Frontal cortex (tissue), 4 donors: ENCODE measurements around the gene PIGA. TPM values are rescaled to one million over a fixed set of nuclear protein-coding genes. Genes with fewer than 3 reads are reported as not detected.

Experiments used
- DNase-seq, 2 donors: peaks; one replicate each; pipeline ENCODE4 v3.0.0; 2012; ENCODE audit warnings: low spot score in 2 of 2
- FAIRE-seq: peaks from 2 replicates; lab custom pipeline; 2012; peaks lifted over from hg19 to GRCh38; lab: Jason Lieb, UNC
- total RNA-seq: library from RNA; depleted of rRNA; stranded (reverse); fragments of >200 nt; gene quantifications from one replicate; pipeline ENCODE4 v1.2.3, GENCODE V29; 2014
- donor health status: control.
- donor health status: control.
- donor health status: control.

PIGA gene
- total RNA-seq, result 16.7 TPM

- DNase-seq (peak; percentile 85), FAIRE-seq (peak; percentile 56)
These were observed at the start of gene PIGA for GRCh38 chrX:15335135-15336022. Gene PIGA, minus strand, starts transcription at chrX:15335523. Its CDS starts 3,593 bp downstream, at chrX:15331930.

GRCh38 chrX:15384304-15384703, 49.0 kb upstream of the PIGA start, which contains the start of gene VEGFD:
Gene VEGFD, minus strand, starts transcription at chrX:15384413. Its CDS starts 467 bp downstream, at chrX:15383946.
- no peak for DNase-seq
- no peak for FAIRE-seq

- FAIRE-seq, result no peak
These were observed 47.5 kb upstream of the PIGA start for GRCh38 chrX:15382813-15383212.

GRCh38 chrX:15376956-15377355, 41.6 kb upstream of the PIGA start:
- FAIRE-seq (no peak), DNase-seq (no peak)

More at GRCh38 chrX:15382813-15383212, 47.5 kb upstream of the PIGA start:
- no peak for DNase-seq

- no peak for DNase-seq
- no peak for FAIRE-seq
These were observed 38.7 kb upstream of the PIGA start for GRCh38 chrX:15373976-15374375.

GRCh38 chrX:15366506-15367352, 31.4 kb upstream of the PIGA start:
- no peak for DNase-seq
- FAIRE-seq, result no peak

GRCh38 chrX:15359701-15360100, 24.4 kb upstream of the PIGA start:
- FAIRE-seq, result no peak
- no peak for DNase-seq

- no peak for DNase-seq
- FAIRE-seq, result no peak
These were observed 23.2 kb upstream of the PIGA start for GRCh38 chrX:15358533-15358932.

GRCh38 chrX:15356444-15356843, 21.1 kb upstream of the PIGA start:
- FAIRE-seq (no peak), DNase-seq (no peak)

- no peak for DNase-seq
- FAIRE-seq, result no peak
These were observed 15.1 kb upstream of the PIGA start for GRCh38 chrX:15350329-15350996.

GRCh38 chrX:15349046-15349445, 13.7 kb upstream of the PIGA start:
- DNase-seq (peak in 1 of 2 donors; percentile 23), FAIRE-seq (no peak)

GRCh38 chrX:15345976-15346375, 10.7 kb upstream of the PIGA start:
- DNase-seq, result no peak
- no peak for FAIRE-seq

GRCh38 chrX:15344106-15344505, 8.8 kb upstream of the PIGA start:
- DNase-seq (no peak), FAIRE-seq (no peak)

GRCh38 chrX:15343075-15343476, 7.8 kb upstream of the PIGA start:
- no peak for DNase-seq
- FAIRE-seq, result no peak

GRCh38 chrX:15340867-15341266, 5.5 kb upstream of the PIGA start:
- no peak for DNase-seq

GRCh38 chrX:15336023-15336413, 695 bp upstream of the PIGA start:
- no peak for DNase-seq
- no peak for FAIRE-seq

More at GRCh38 chrX:15340867-15341266, 5.5 kb upstream of the PIGA start:
- no peak for FAIRE-seq

GRCh38 chrX:15334561-15334960, 762 bp downstream of the PIGA start:
- FAIRE-seq (no peak), DNase-seq (no peak)

GRCh38 chrX:15328821-15329220, 6.5 kb downstream of the PIGA start:
- no peak for FAIRE-seq
- DNase-seq, result no peak

GRCh38 chrX:15328131-15328530, 7.2 kb downstream of the PIGA start:
- FAIRE-seq, result no peak
- no peak for DNase-seq

GRCh38 chrX:15322472-15322871, 12.9 kb downstream of the PIGA start:
- FAIRE-seq (no peak), DNase-seq (no peak)
